GM18861 (cell line): ENCODE results near the gene HERC3.
A peak's percentile ranks its signal among the peaks of the same experiment; 100 is the strongest.

Experiments used
- ATAC-seq: cut with Tn5 transposase; IDR thresholded peaks from one replicate; pipeline ENCODE4 v1.9.1; 2021; ENCODE audit not compliant: unreplicated experiment

HERC3 gene

DNA sequence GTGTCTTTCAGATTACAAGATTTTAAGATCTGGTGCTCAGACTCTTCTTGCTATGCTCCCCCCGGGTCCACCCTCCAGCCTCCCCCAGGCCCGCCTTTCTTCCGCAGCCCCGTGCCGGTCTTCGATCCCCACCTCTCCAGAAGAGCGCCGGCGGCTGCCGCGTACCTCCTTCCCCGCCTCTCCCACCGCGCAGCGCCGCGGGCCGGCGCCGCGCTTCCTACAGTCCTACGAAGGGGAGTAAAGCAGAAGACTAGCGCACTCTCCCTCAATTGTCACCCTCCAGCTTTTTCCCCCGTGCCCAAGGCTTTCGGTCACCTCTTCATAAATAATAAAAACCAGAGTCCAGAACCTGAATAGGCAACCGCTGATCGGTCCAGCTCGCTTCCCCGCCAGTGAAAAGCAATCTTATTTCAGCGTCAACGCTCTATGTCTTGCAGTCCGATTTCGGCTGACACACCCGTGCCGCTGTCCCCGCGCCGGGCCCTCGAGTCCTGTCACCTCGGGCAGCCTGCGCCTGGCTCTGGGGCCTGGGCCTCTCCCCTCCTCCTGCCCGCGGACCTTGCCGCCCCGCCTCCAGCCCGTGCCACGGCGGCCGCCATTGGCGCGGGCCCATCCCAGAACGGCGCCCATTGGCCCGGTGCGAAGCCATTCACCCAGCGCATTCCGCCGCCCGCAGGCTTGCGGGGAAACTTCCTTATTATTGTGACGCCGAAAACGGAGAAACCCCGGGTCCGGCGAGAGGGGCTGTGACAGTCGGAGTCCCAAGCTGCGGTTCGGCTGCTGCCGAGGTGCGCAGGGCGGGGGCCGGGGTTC, at the start of gene HERC3:
TSS of gene HERC3 (plus strand) at position 694 of the 813 bp plus-strand sequence. CDS start 13,344 bp downstream, outside the sequence.
- ATAC-seq: peak; percentile 94

DNA sequence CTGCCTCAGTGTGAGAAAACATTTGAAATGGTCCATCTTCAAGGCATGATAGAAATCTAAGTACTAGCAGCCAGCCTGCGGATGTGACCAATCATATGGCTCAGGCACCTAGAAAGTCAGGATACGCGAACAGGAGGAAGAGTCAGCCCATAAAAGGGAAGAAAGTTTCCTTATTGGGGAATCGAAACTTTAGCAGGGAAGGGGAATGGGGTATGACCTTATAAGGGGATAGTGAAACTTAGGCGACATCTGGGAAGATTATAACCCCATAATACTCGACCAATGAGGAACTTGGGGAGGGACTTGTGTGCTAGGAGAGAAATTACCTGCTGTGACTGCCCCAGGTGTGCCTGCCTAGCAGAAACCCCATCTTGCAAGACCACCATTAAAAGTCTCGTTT, 42.5 kb upstream of the HERC3 start:
- no peak for ATAC-seq

DNA sequence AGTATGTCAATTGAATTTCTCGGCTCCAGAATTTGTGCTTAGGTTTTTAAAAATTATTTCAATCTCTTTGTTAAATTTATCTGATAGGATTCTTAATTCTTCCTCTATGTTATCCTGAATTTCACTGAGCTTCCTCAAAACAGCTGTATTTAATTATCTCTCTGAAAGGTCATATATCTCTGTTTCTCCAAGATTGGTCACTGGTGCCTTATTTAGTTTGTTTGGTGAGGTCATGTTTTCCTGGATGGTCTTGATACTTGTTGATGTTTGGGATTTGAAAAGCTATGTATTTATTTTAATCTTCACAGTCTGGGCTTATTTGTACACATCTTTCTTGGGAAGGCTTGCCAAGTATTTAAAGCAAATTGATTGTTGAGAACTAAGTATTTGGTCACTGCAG, 24.7 kb upstream of the HERC3 start:
- ATAC-seq: no peak

- no peak for ATAC-seq
Observed at GRCh38 chr4:88570001-88570400, 22.3 kb upstream of the HERC3 start.

DNA sequence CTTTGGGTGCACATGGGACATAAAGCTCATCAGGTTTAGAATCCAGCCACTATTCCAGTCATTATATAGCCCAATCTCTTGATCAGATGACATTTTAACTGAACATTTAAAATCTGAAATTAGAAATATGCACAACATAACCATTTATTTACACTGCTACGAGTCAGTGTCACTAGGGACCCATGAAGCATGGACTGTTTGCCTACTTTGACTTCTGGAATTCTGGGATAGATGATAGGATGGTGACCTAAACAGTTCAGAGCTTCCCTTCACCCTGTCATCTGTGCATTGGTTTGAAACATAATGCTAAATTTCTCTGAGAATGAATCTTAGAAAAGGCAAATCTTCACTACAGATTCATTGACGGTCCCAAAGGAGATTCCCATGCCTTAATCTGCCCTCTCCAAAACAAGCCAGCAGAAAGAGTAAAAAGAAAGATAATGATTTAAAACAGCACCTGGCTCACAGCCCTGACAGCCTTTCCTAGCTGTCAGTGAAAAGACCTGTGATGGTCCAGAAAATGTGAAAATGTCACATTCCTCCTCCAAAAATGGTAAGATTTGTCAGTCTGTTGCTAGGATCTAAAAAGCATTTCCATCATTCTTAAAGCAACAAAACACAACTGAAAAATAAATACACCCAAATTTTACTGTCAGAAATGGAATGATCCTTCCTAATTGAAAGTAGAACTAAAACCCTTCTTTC, 18.9 kb upstream of the HERC3 start:
- no peak for ATAC-seq

DNA sequence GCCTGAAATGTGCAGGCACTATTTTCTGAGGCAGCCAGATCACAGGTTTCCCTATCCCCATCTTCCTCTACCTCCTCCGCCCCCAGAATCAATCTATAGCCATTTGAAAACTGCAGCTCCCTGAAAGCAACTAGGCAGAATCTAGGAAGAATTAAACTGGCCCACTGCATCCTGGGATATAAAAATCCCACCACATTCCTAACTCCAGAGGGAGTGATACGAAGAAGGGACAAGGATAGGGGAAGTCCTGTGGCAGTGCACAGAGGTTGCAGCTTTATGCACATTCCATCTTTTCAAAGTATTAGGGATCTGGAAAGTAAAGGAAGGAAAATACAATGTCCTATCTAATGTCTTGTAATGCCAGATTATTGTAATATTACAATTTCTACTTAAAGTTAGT, 18.3 kb upstream of the HERC3 start:
- no peak for ATAC-seq

DNA sequence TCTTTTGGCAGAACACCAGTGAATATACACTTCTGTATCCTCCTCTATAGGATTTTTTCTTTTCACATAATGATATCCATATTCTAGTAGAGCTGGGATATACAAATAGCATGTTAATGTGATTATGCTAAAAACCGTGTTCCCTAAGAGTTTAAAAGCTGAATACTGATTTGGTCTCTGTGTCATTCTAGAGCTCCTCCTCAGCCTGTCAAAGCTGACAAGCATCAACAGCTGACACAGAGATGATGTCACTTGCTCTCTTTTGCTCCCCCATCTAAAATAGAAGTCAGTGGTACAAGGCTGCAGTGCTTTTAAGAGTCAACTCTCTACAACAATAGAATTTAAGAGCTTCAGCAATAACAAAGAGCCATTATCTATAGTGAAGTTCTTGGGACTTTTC, 17.1 kb upstream of the HERC3 start:
- no peak for ATAC-seq

DNA sequence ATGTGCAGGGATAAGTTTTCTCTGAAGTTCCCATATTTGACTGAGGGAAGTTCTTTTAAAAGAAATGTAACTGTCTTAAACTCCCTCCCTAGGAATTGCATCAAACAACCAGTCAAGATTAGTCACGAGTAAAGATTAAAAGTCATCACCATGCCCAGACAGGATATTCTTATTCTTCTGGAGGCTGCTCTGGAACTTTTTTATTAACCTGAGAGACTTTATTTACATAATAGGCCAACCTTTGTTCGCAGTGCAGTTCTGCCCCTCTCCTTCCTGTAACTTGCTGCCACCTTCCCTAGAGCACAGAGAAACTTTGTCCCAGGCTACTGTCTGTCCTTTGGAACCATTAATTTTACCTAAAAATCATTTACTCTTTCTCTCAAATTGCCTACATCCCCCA, 9.8 kb upstream of the HERC3 start:
- no peak for ATAC-seq

DNA sequence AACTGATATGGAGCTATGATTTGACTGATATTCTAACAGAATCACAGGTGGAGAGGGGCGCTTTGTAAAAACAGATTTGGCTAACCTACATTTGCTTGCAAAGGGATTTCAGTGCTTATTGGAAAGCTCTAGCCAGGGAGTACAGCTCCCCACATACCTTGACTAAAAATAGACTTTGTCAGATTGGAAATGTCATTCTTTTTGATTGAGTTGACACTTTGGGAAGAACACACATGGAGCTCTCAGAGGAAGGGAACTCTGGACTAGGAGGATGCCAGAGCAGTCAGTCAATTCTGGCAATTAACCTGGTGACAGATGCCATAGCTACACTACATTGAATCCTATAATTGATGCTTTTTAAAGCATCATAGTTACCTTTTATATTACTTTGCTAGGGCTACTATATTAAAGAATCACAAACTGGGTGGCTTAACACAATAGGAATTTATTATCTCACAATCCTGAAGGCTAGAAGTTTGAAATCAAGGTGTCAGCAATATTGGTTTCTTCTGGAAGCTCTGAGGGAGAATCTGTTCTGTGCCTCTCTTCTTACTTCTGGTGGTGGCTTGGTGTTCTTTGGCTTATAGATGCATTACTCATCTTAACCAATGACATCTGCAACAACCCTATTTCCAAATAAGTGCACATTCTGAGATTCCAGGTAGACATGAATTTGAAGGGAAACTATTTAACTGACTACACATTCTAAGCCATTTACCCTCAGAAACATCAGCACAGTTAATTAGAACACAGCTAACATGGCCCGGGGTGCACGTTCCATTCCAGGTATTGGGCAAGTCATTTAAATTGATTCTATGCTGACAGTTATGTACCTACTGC, 8.4 kb upstream of the HERC3 start:
- no peak for ATAC-seq

GRCh38 chr4:88584471-88584900, 7.8 kb upstream of the HERC3 start:
- ATAC-seq: no peak

DNA sequence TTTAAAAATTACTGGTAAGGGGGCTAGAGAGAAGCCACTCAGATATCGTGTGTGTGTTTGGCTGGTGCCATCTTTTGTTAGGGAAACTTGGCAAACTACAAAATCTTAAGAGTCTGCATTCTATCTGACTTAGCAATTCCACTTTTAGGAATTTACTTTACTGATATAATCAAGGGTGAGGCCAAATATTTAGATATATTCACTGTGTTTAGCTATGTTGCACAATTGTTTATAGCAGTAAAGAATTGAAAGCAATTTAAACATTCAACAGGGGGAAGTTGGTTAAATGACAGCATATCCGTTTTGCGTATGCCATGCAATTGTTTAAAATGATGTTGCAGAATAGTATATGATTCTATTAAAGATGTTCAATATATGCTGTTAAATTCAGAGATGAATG, 6.4 kb upstream of the HERC3 start:
- ATAC-seq: no peak

DNA sequence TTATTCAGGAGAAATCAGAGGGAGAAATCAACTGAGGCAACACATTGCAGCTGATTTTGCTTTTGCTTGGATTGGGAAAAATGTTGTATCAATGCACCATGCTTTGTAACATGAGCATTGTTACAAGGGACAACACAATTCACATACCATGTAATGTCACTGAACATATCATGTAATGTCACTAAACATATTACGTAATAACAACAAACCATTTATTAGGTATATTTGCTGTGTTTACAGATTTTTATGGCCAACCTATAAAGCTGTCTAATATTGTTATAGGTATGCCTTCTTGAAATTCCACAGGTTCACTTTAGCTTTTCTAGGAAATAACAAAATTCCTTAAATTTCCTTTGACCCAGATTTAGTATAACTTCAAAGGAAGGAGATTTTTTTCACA, 5.0 kb upstream of the HERC3 start:
- ATAC-seq: no peak

DNA sequence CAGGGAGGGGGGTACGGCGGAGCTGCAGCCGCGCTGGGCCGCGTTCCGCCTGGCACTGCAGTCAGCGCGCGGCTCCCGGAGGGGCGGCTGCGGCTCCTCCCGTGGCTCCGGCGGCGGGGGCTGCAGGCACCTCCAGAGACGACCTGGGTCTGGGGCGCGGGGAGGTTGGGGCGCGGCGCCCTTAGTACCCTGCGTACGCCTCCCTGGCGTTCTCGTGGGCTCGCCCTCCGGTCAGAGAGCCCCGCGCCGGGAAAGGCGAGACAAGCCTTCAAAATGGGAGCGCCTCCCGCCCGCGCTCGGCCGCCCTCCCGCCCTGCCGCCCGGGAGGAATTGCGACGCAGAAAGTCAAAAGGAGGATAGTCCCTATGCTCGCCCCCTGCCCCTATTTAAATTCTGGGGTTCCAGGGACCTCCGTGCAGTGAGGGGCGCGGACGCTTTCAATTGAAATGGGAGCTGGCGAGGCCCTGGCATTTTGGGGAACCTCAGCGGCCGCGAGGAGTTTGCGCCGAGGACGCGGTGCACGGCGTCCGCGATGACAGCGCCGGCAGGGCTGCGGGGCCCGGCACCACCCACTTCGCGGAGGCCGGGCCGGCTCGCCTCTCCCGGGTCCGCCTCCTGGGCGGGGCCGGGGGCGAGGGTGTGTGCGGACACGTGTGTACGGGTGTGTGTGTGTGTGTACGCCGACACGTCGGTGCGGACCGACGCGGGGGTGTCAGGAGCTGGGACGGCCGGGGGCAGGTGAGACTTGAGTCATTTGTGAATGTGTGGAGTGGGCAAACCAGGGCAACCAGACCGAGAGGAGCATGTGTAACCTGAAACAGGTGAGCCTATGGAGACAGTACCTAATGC, 544 bp downstream of the HERC3 start:
- peak; percentile 50 for ATAC-seq

- ATAC-seq: no peak
Observed at GRCh38 chr4:88597970-88598660, 5.8 kb downstream of the HERC3 start.

- no peak for ATAC-seq
Observed at GRCh38 chr4:88599298-88599697, 7.0 kb downstream of the HERC3 start.

GRCh38 chr4:88599714-88600113, 7.4 kb downstream of the HERC3 start:
- no peak for ATAC-seq

DNA sequence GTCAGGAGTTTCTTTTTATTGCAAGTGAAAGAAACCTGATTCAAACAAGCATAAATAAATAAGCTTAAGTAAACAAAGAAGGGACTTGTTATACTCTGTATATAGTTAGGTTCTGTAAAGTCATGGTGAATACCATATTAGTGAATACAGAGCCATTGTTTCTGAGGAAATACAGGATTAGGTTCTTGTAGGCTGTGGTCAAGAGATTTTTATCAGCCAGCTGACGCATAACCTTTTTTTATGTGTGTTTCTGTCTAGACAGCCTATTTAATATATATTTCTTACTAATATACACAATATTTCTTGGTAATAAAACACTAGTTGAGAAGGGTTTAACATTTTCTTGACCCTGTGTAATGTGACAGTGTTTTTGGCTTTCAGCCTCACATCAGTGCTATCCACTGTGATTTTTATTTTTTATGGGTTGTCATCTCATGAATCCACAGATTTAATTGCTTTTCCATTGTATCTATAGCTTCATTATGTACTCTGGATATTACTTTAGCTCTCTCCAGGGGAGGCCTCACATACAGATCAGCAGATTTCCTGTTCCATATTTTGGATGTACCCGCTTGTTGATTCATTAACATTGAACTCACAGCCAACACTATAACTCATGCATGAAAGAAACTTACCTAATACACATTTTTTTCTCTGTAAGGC, 8.0 kb downstream of the HERC3 start:
- no peak for ATAC-seq

- no peak for ATAC-seq
Observed at GRCh38 chr4:88604978-88605678, 12.8 kb downstream of the HERC3 start.

DNA sequence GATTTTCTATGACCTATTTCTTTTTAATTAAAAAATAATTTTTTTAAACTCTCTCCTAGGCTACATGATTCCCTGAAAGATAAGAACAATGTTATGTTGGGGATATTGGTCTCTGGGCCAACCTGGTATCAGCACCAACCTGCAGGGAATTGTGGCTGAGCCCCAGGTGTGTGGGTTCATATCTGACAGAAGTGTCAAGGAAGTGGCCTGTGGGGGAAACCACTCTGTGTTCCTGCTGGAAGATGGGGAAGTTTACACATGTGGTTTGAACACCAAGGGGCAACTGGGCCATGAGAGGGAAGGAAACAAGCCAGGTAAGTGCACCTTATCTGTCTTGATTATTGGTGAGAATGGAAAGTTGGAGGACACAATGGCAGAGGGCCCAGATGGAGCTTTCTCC, 13.5 kb downstream of the HERC3 start:
- no peak for ATAC-seq
